CD4-positive, alpha-beta T cell (primary cell): ENCODE measurements around the gene SATB2. TPM values are rescaled to one million over a fixed set of nuclear protein-coding genes. Genes with fewer than 3 reads are reported as not detected.

Experiments used
- ATAC-seq: fragments of 200-7000 bp; cut with Tn5 transposase; one replicate; pipeline ENCODE4 v1.10.0; 2022; ENCODE audit warnings: mild to moderate bottlenecking; ENCODE audit not compliant: poor library complexity
- CTCF ChIA-PET: fragments of 350-600 bp; sonication (Branson Sonifier 250); formaldehyde crosslinking; loops from one replicate; lab custom pipeline; 2021; ENCODE audit warnings: antibody characterized with exemption, inconsistent platforms; lab: Charles Lee
- POLR2A ChIA-PET: fragments of 350-600 bp; sonication (Branson Sonifier 250); formaldehyde crosslinking; loops from one replicate; lab custom pipeline; 2021; ENCODE audit warnings: antibody characterized with exemption, inconsistent platforms; lab: Charles Lee
- DNase-seq, 14 experiments: peaks; one replicate each; pipeline ENCODE4 v3.0.0-alpha.2; 2013 to 2020; ENCODE audit warnings: mixed read lengths in 2 of 14
- H3K27ac ChIP-seq, 2 donors: one replicate each; pipeline versions ENCODE4 v1.5.1 to v1.7.0; 2013; ENCODE audit warnings: low read length in 2 of 2, low read depth in 1 of 2, mild to moderate bottlenecking in 1 of 2
- H3K27me3 ChIP-seq, 2 experiments: 1 replicate in 1 of 2; 2 replicates in 1 of 2; pipeline versions ENCODE4 v1.6.1 to v1.7.0; 2013; ENCODE audit warnings: low read length in 2 of 2, control low read depth in 1 of 2, mild to moderate bottlenecking in 1 of 2, moderate library complexity in 1 of 2; ENCODE audit not compliant: insufficient read depth in 2 of 2, control insufficient read depth in 1 of 2
- H3K36me3 ChIP-seq: one replicate; pipeline ENCODE4 v1.6.1; 2013; ENCODE audit warnings: low read length, control low read depth; ENCODE audit not compliant: insufficient read depth
- H3K4me1 ChIP-seq: one replicate; pipeline ENCODE4 v1.6.1; 2013; ENCODE audit warnings: low read length, control low read depth; ENCODE audit not compliant: insufficient read depth
- H3K4me3 ChIP-seq: one replicate; pipeline ENCODE4 v1.5.1; 2013; ENCODE audit warnings: mild to moderate bottlenecking, low read length, moderate library complexity
- H3K9me3 ChIP-seq, 2 experiments: 1 replicate in 1 of 2; 2 replicates in 1 of 2; pipeline versions ENCODE4 v1.6.1 to v1.7.0; 2013; ENCODE audit warnings: low read length in 2 of 2, mild to moderate bottlenecking in 2 of 2, control low read depth in 1 of 2, moderate library complexity in 1 of 2; ENCODE audit not compliant: control insufficient read depth in 1 of 2, insufficient read depth in 1 of 2
- H3K27ac Mint-ChIP-seq: one replicate; pipeline ENCODE4 v1.8.0; 2020; ENCODE audit warnings: mixed read lengths
- H3K27me3 Mint-ChIP-seq: one replicate; pipeline ENCODE4 v1.8.0; 2021; ENCODE audit warnings: mixed read lengths
- H3K36me3 Mint-ChIP-seq: one replicate; pipeline ENCODE4 v1.8.0; 2021; ENCODE audit warnings: low read depth, mixed read lengths
- H3K4me1 Mint-ChIP-seq: one replicate; pipeline ENCODE4 v1.8.0; 2021; ENCODE audit warnings: low read depth, mixed read lengths
- H3K4me3 Mint-ChIP-seq: one replicate; pipeline ENCODE4 v1.8.0; 2020; ENCODE audit warnings: mild to moderate bottlenecking, mixed read lengths
- H3K9me3 Mint-ChIP-seq: one replicate; pipeline ENCODE4 v1.8.0; 2020; ENCODE audit warnings: mixed read lengths
- intact Hi-C, 2 experiments: fragments of 100-400 bp; cut with DNase I in 1 of 2; cut with micrococcal nuclease in 1 of 2; formaldehyde crosslinking; loops; one replicate each; pipeline versions ENCODE4 v1.15.1 to v1.9.0; 2023 to 2025; cut with DNase I, micrococcal nuclease
- total RNA-seq, 174 experiments: library from RNA in 2 of 174; stranded (reverse) in 2 of 174; gene quantifications; one replicate each; pipeline ENCODE4 v1.2.3 and lab custom pipeline; 2021 to 2026
- TF ChIP-seq, protein P1 (sequence below): fragments of 200-600 bp; IDR thresholded peaks from one replicate; pipeline ENCODE4 v1.8.0; 2022; ENCODE audit warnings: antibody characterized with exemption, mild to moderate bottlenecking

The SATB2 gene
- total RNA-seq, 2 experiments from 2014 or later: not detected

DNA sequence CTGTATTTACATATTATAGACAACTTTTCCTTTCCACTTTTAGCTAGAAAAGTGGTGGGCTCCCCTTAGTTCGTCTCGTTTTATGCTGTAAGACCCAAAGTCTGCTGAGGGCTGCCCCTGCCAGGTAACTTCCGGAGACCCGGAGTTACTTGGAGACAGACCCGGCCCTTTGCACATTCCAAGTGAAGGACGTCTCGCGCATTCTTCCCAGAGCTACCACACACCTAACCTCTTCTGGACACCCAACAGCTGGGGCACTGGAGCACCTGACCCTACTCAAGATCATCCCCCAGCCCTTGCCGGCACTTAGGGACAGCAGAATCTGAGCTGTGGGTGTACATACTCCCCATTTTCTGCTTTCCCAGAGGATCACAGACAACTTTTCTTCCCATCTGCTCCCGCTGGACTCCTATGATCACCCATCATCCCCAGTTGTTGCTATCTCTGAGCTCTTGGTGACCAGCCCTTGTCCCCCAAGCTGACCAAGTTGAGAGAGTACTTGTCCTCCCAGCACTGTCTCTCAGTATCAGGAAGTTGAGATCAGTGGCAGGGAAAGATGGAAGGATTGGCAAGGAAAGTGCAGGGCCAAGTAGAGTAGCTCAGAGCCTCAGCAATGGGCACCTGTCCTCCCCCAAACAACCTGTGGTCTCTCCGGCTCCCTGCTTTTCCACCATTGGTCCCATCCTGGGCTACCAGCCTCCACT is 8.4 kb upstream of the SATB2 start:
- no peak overlapping the region for H3K27ac ChIP-seq
- Mint-ChIP-seq H3K4me1 (peaks cover 43% of the 10 kb centered on the region), H3K9me3 (no peaks in the 10 kb centered on the region), H3K36me3 (no peaks in the 10 kb centered on the region), H3K27ac (no peak overlapping the region), H3K27me3 (peaks cover 94% of the 10 kb centered on the region), H3K4me3 (no peak overlapping the region)
- TF ChIP-seq, protein P1, sequence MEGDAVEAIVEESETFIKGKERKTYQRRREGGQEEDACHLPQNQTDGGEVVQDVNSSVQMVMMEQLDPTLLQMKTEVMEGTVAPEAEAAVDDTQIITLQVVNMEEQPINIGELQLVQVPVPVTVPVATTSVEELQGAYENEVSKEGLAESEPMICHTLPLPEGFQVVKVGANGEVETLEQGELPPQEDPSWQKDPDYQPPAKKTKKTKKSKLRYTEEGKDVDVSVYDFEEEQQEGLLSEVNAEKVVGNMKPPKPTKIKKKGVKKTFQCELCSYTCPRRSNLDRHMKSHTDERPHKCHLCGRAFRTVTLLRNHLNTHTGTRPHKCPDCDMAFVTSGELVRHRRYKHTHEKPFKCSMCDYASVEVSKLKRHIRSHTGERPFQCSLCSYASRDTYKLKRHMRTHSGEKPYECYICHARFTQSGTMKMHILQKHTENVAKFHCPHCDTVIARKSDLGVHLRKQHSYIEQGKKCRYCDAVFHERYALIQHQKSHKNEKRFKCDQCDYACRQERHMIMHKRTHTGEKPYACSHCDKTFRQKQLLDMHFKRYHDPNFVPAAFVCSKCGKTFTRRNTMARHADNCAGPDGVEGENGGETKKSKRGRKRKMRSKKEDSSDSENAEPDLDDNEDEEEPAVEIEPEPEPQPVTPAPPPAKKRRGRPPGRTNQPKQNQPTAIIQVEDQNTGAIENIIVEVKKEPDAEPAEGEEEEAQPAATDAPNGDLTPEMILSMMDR: no peak
- peaks cover 64% of the 10 kb centered on the region for H3K4me1 ChIP-seq
- no peak for DNase-seq
- intact Hi-C loops: loop anchor here in 1 of 2 experiments (10.0 kb wide), 2 partner anchors 1671 to 1761 kb away; partner anchors contain the start of gene MARS2
- no peaks in the 10 kb centered on the region for H3K36me3 ChIP-seq
- POLR2A ChIA-PET: interaction anchor here (0.6 to 1.4 kb wide), 2 partner anchors 17 to 1349 kb away, joined by 3 to 4 read pairs; no protein-coding TSS in a partner anchor
- ATAC-seq: no peak
- CTCF ChIA-PET: no interaction called here
- H3K27me3 ChIP-seq: peaks cover 91 to 100% of the 10 kb centered on the region in 2 experiments
- no peak overlapping the region for H3K4me3 ChIP-seq
- H3K9me3 ChIP-seq: peaks cover 23 to 83% of the 10 kb centered on the region in 2 experiments

DNA sequence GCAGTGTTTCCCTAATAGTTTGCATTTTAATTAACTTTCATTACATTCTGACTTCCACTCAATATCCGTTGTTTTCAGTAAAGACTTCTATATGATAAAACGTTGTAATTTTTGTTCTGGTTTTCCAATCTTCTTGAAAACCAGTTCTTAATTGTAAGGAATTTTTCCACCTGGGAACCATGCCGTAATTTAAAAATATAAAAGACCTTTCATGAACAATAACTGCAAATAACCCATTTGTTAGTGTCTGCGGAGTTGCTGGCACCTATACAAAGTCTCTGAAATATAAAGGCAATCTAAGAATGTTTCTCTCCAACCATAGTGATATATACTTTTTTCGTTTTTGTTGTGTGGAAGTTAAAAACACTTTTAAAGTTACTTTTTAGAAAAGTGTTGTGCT is 7.7 kb upstream of the SATB2 start:
- peaks cover 2% of the 10 kb centered on the region for H3K9me3 Mint-ChIP-seq
- peaks cover 94% of the 10 kb centered on the region for H3K27me3 Mint-ChIP-seq
- peak overlapping the region; percentile 39 for H3K4me3 Mint-ChIP-seq
- intact Hi-C loops: loop anchor here in 1 of 2 experiments (10.0 kb wide), 2 partner anchors 1671 to 1761 kb away; partner anchors contain the start of gene MARS2
- ChIA-PET POLR2A (interaction anchor here (1.4 kb wide), 1 partner anchor 16 kb away, joined by 4 read pairs; no protein-coding TSS in a partner anchor), CTCF (no interaction called here)
- Histone ChIP-seq H3K27me3 (peaks cover 85 to 100% of the 10 kb centered on the region in 2 experiments), H3K27ac (no peak overlapping the region), H3K9me3 (peaks cover 28 to 76% of the 10 kb centered on the region in 2 experiments), H3K4me1 (peaks cover 57% of the 10 kb centered on the region), H3K36me3 (no peaks in the 10 kb centered on the region), H3K4me3 (no peak overlapping the region)
- H3K36me3 Mint-ChIP-seq: peaks cover 2% of the 10 kb centered on the region
- H3K4me1 Mint-ChIP-seq: peaks cover 38% of the 10 kb centered on the region
- ATAC-seq (no peak), DNase-seq (peak in 1 of 14 experiments; percentile 2)
- H3K27ac Mint-ChIP-seq: no peak overlapping the region
- TF ChIP-seq, protein P1: no peak

DNA sequence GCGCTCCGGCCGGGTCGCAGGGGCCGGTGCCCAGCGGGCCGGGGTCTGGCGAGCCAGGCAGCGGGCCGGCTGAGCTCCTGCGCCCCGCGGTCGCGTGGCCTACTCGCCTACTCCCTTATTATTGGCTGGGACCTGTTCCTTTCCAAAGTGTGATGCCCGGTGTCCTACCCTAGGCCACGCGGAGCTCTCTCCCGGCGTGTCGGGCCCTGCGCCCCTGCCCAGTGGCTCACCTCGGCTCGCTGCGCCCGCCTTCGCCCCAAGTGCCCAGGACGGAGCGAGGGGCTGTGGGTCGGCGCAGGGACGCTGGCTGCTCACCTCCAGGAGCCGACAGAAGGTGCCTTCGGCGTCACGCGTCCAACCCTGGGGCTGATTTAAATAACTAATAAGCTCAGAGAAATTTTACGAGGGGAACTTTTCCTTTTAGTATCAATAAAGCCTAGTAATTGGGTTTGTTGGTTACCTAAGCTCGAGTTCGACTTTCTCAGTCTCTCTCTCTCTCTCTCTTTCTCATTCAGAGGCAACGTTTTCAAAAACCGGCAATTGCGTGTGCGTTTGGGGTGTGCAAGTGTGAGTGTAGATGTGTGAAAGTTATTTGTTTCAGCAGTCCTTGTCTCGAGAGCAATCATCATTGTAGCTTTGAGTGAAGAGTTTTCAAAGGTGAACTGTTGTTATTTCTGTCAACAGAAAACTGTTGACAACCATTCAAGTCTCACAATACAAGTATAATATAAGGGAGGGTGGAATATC is 7.0 kb upstream of the SATB2 start:
- POLR2A ChIA-PET: no interaction called here
- Histone ChIP-seq H3K27ac (no peak overlapping the region), H3K36me3 (no peaks in the 10 kb centered on the region), H3K9me3 (peaks cover 28 to 72% of the 10 kb centered on the region in 2 experiments), H3K4me3 (no peak overlapping the region), H3K27me3 (peaks cover 83 to 100% of the 10 kb centered on the region in 2 experiments), H3K4me1 (peaks cover 55% of the 10 kb centered on the region)
- CTCF ChIA-PET: no interaction called here
- intact Hi-C loops: loop anchor here in 1 of 2 experiments (10.0 kb wide), 2 partner anchors 1670 to 1760 kb away; partner anchors contain the start of gene MARS2
- H3K36me3 Mint-ChIP-seq: peaks cover 8% of the 10 kb centered on the region
- peak in 1 of 14 experiments; percentile 19 for DNase-seq
- TF ChIP-seq, protein P1: no peak
- H3K4me3 Mint-ChIP-seq: peak overlapping the region; percentile 39
- peaks cover 38% of the 10 kb centered on the region for H3K4me1 Mint-ChIP-seq
- no peak for ATAC-seq
- H3K27me3 Mint-ChIP-seq: peaks cover 94% of the 10 kb centered on the region
- peaks cover 3% of the 10 kb centered on the region for H3K9me3 Mint-ChIP-seq
- H3K27ac Mint-ChIP-seq: no peak overlapping the region
